Tibial nerve (tissue), 3 donors: ENCODE measurements around the gene MRC1.

Source experiments
- CTCF ChIP-seq, 5 experiments: fragments of 200-600 bp in 3 of 5; fragments of 450-650 bp in 2 of 5; sonication (generic) in 3 of 5; IDR thresholded peaks; one replicate each; pipeline ENCODE4 v1.5.1; 2016 to 2019; ENCODE audit warnings: antibody characterized with exemption in 5 of 5, mild to moderate bottlenecking in 3 of 5, moderate library complexity in 2 of 5
- POLR2A ChIP-seq, 2 donors: fragments of 450-650 bp; IDR thresholded peaks; one replicate each; pipeline ENCODE4 v1.6.1; 2017; ENCODE audit warnings: antibody characterized with exemption in 2 of 2, mild to moderate bottlenecking in 2 of 2, moderate library complexity in 2 of 2

- TF ChIP-seq CTCF (IDR thresholded peaks at IDR 0.05), result no peak
- TF ChIP-seq POLR2A (IDR thresholded peaks at IDR 0.05), result no peak
Measured at GRCh38 chr10:17918187-17918903, 109.2 kb downstream of the MRC1 start.
